ENCODE results near the gene GABRB3.

The GABRB3 gene

DNA sequence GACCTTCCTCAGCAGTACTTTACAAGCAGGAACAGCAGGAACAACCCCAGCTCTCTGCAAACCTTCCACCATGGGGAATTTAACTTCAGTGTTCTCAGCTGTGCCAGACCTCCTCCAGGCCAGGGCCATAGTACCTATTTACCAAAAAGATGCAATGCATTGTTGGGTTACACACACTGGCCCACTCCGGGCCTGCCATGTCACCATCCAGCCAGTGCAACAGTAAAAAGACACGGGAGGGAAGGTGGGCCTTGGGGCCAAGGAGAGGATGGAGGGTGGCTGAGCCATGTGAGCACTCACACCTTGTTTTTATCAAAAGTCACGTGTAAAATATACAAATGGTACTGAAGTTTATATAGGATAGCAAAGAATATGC, 157.0 kb downstream of the GABRB3 start:
- H3K4me3 ChIP-seq (ENCODE audit: low read depth, low read length) = no peak overlapping the region
- no peak for DNase-seq (ENCODE audit: low read depth)
- TF ChIP-seq CTCF (conservative IDR thresholded peaks at IDR 0.05; ENCODE audit: low read depth, low read length) = no peak

GRCh38 chr15:26615188-26615926, 157.5 kb downstream of the GABRB3 start:
- no peak for TF ChIP-seq CTCF (conservative IDR thresholded peaks at IDR 0.05; ENCODE audit: low read depth, low read length)
- no peak for DNase-seq (ENCODE audit: low read depth)
- no peak overlapping the region for H3K4me3 ChIP-seq (ENCODE audit: low read depth, low read length)

GRCh38 chr15:26614734-26615133, 158.1 kb downstream of the GABRB3 start:
- no peak for DNase-seq (ENCODE audit: low read depth)
- no peak overlapping the region for H3K4me3 ChIP-seq (ENCODE audit: low read depth, low read length)

GRCh38 chr15:26598704-26599103, 174.2 kb downstream of the GABRB3 start:
- no peak overlapping the region for H3K4me3 ChIP-seq (ENCODE audit: low read depth, low read length)
- TF ChIP-seq CTCF (conservative IDR thresholded peaks at IDR 0.05; ENCODE audit: low read depth, low read length) = no peak
- DNase-seq (ENCODE audit: low read depth) = no peak

More at GRCh38 chr15:26614734-26615133, 158.1 kb downstream of the GABRB3 start:
- no peak for TF ChIP-seq CTCF (conservative IDR thresholded peaks at IDR 0.05; ENCODE audit: low read depth, low read length)

DNA sequence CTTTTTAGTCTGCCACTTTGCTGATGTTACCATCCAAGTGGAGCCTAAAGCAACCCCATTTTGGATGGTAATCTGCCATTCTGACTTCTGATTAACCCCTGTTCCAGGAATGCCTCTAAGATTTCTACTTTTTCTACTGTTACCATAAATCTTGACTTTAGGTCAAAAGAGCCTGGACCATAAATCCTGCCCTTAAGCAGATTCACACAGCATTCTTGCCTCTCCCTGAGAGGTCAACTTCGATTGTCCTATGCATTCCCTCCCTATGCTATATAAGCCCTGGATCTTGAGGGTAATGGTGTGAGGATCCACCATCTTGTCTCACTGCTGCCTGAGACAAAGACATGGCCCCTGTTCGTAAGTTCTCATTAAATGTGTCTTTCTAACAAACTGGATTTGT, 177.3 kb downstream of the GABRB3 start:
- TF ChIP-seq CTCF (conservative IDR thresholded peaks at IDR 0.05; ENCODE audit: low read depth, low read length) = no peak
- no peak for DNase-seq (ENCODE audit: low read depth)
- no peak overlapping the region for H3K4me3 ChIP-seq (ENCODE audit: low read depth, low read length)

DNA sequence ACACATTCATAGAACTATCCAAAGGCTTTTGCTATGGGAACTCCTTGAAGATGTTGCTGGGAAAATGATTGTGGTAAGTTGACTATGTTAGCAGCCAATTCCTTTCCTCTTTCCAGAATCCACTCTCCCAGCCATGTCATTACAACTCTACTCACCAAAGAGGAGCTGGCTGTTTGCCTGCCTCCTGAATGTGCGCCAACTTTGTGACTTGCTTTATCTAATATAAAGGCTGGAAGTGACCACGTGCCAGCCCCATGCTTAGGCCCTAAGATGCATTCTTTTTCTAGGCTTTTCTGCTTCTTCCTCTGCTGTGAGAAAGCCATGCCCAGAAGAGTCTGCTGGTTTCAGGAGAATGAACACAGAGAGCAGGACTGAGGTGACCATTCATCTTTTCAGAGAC, 182.2 kb downstream of the GABRB3 start:
- no peak for DNase-seq (ENCODE audit: low read depth)
- no peak for TF ChIP-seq CTCF (conservative IDR thresholded peaks at IDR 0.05; ENCODE audit: low read depth, low read length)
- no peak overlapping the region for H3K4me3 ChIP-seq (ENCODE audit: low read depth, low read length)

GRCh38 chr15:26582840-26583239, 190.0 kb downstream of the GABRB3 start:
- DNase-seq (ENCODE audit: low read depth) = no peak
- H3K4me3 ChIP-seq (ENCODE audit: low read depth, low read length) = no peak overlapping the region
- TF ChIP-seq CTCF (conservative IDR thresholded peaks at IDR 0.05; ENCODE audit: low read depth, low read length) = no peak

Data from choroid plexus epithelial cell (primary cell).